ENCODE results near the gene KLRC4. TPM values are rescaled to one million over a fixed set of nuclear protein-coding genes. Genes with fewer than 3 reads are reported as not detected.

The KLRC4 gene
- polyA plus RNA-seq, 1 donor = 0.87 TPM

- Histone ChIP-seq H3K4me3 (ENCODE audit: low read length) (peak overlapping the region; percentile 52), H3K36me3 (ENCODE audit: control insufficient read depth, insufficient read depth, low read length) (no peaks in the 10 kb centered on the region), H3K4me1 (ENCODE audit: control insufficient read depth, insufficient read depth, low read length) (peaks cover 30% of the 10 kb centered on the region), H3K9me3 (ENCODE audit: control insufficient read depth, low read depth, low read length) (no peaks in the 10 kb centered on the region), H3K27me3 (ENCODE audit: control insufficient read depth, insufficient read depth, low read length) (no peaks in the 10 kb centered on the region), H3K27ac (ENCODE audit: low read length) (peak overlapping the region; percentile 73)
- peak; percentile 7 to 66 for DNase-seq
- WGBS (ENCODE audit: insufficient coverage, low lambda C conversion rate) = 15% methylated on average over 2 of the region's 9 CpGs
Observed at GRCh38 chr12:10362828-10363657, 46.5 kb downstream of the KLRC4 start.

- no peaks in the 10 kb centered on the region for H3K9me3 ChIP-seq (ENCODE audit: control insufficient read depth, low read depth, low read length)
- no peak overlapping the region for H3K4me3 ChIP-seq (ENCODE audit: low read length)
- 0% methylated on average over 1 of the region's 3 CpGs for WGBS (ENCODE audit: insufficient coverage, low lambda C conversion rate)
- H3K27me3 ChIP-seq (ENCODE audit: control insufficient read depth, insufficient read depth, low read length) = no peaks in the 10 kb centered on the region
- DNase-seq = peak in 1 of 2 donors; percentile 37
- H3K27ac ChIP-seq (ENCODE audit: low read length) = peak overlapping the region; percentile 73
- H3K4me1 ChIP-seq (ENCODE audit: control insufficient read depth, insufficient read depth, low read length) = peaks cover 30% of the 10 kb centered on the region
- no peaks in the 10 kb centered on the region for H3K36me3 ChIP-seq (ENCODE audit: control insufficient read depth, insufficient read depth, low read length)
Observed at GRCh38 chr12:10362325-10362724, 47.2 kb downstream of the KLRC4 start.

GRCh38 chr12:10361622-10362021, 47.9 kb downstream of the KLRC4 start:
- H3K27ac ChIP-seq (ENCODE audit: low read length) = no peak overlapping the region
- H3K27me3 ChIP-seq (ENCODE audit: control insufficient read depth, insufficient read depth, low read length) = no peaks in the 10 kb centered on the region
- WGBS (ENCODE audit: insufficient coverage, low lambda C conversion rate) = no CpG with 5 or more reads among the region's 4 CpGs
- H3K4me3 ChIP-seq (ENCODE audit: low read length) = no peak overlapping the region
- no peaks in the 10 kb centered on the region for H3K9me3 ChIP-seq (ENCODE audit: control insufficient read depth, low read depth, low read length)
- H3K36me3 ChIP-seq (ENCODE audit: control insufficient read depth, insufficient read depth, low read length) = no peaks in the 10 kb centered on the region
- DNase-seq = peak in 1 of 2 donors; percentile 50
- H3K4me1 ChIP-seq (ENCODE audit: control insufficient read depth, insufficient read depth, low read length) = peaks cover 28% of the 10 kb centered on the region

GRCh38 chr12:10361084-10361483, 48.5 kb downstream of the KLRC4 start:
- Histone ChIP-seq H3K27me3 (ENCODE audit: control insufficient read depth, insufficient read depth, low read length) (no peaks in the 10 kb centered on the region), H3K4me1 (ENCODE audit: control insufficient read depth, insufficient read depth, low read length) (peaks cover 22% of the 10 kb centered on the region), H3K36me3 (ENCODE audit: control insufficient read depth, insufficient read depth, low read length) (no peaks in the 10 kb centered on the region), H3K9me3 (ENCODE audit: control insufficient read depth, low read depth, low read length) (no peaks in the 10 kb centered on the region), H3K27ac (ENCODE audit: low read length) (no peak overlapping the region), H3K4me3 (ENCODE audit: low read length) (no peak overlapping the region)
- no CpG with 5 or more reads among the region's 4 CpGs for WGBS (ENCODE audit: insufficient coverage, low lambda C conversion rate)
- no peak for DNase-seq

GRCh38 chr12:10358969-10359368, 50.6 kb downstream of the KLRC4 start:
- DNase-seq = no peak
- H3K4me3 ChIP-seq (ENCODE audit: low read length) = no peak overlapping the region
- no peaks in the 10 kb centered on the region for H3K27me3 ChIP-seq (ENCODE audit: control insufficient read depth, insufficient read depth, low read length)
- H3K36me3 ChIP-seq (ENCODE audit: control insufficient read depth, insufficient read depth, low read length) = no peaks in the 10 kb centered on the region
- H3K9me3 ChIP-seq (ENCODE audit: control insufficient read depth, low read depth, low read length) = no peaks in the 10 kb centered on the region
- H3K4me1 ChIP-seq (ENCODE audit: control insufficient read depth, insufficient read depth, low read length) = peaks cover 15% of the 10 kb centered on the region
- no peak overlapping the region for H3K27ac ChIP-seq (ENCODE audit: low read length)
- WGBS (ENCODE audit: insufficient coverage, low lambda C conversion rate) = no CpG with 5 or more reads among the region's 1 CpG

GRCh38 chr12:10358131-10358530, 51.4 kb downstream of the KLRC4 start:
- DNase-seq = no peak
- no peak overlapping the region for H3K4me3 ChIP-seq (ENCODE audit: low read length)
- WGBS (ENCODE audit: insufficient coverage, low lambda C conversion rate) = no CpG with 5 or more reads among the region's 5 CpGs
- no peaks in the 10 kb centered on the region for H3K9me3 ChIP-seq (ENCODE audit: control insufficient read depth, low read depth, low read length)
- H3K4me1 ChIP-seq (ENCODE audit: control insufficient read depth, insufficient read depth, low read length) = peaks cover 9% of the 10 kb centered on the region
- H3K27ac ChIP-seq (ENCODE audit: low read length) = no peak overlapping the region
- H3K27me3 ChIP-seq (ENCODE audit: control insufficient read depth, insufficient read depth, low read length) = no peaks in the 10 kb centered on the region
- no peaks in the 10 kb centered on the region for H3K36me3 ChIP-seq (ENCODE audit: control insufficient read depth, insufficient read depth, low read length)

Other genes starting within 250 kb of the KLRC4 start
- gene OLR1, start 237.6 kb downstream of the KLRC4 start, polyA plus RNA-seq = 2.6 TPM
- gene TMEM52B, start 230.7 kb downstream of the KLRC4 start, polyA plus RNA-seq = 1.3 TPM
- 55.0 TPM for gene GABARAPL1, start 196.9 kb downstream of the KLRC4 start, polyA plus RNA-seq
- 2.6 TPM for gene KLRD1, start 101.9 kb downstream of the KLRC4 start, polyA plus RNA-seq
- 4.2 TPM for gene KLRK1, start 19.7 kb downstream of the KLRC4 start, polyA plus RNA-seq
- 0.72 TPM for gene KLRC3, start 10.8 kb upstream of the KLRC4 start, polyA plus RNA-seq
- 1.6 TPM for gene KLRC2, start 26.3 kb upstream of the KLRC4 start, polyA plus RNA-seq
- gene KLRC1, start 43.6 kb upstream of the KLRC4 start, polyA plus RNA-seq = 3.7 TPM
- 2.8 TPM for gene EIF2S3B, start 96.1 kb upstream of the KLRC4 start, polyA plus RNA-seq
- 24.1 TPM for gene MAGOHB, start 203.9 kb upstream of the KLRC4 start, polyA plus RNA-seq

Measured in large intestine (tissue), 3 donors.